GM19240 (cell line): ENCODE results near the gene PKP3.
"Not testable (repeated sequence)": the region's sequence is repeated elsewhere in the genome, so short reads cannot be mapped to it uniquely, and the experiment has no call there.

ENCODE experiments used
- DNase-seq: peaks from one replicate; pipeline ENCODE4 v3.0.0; 2011; ENCODE audit warnings: low spot score; ENCODE audit not compliant: insufficient read length

The PKP3 gene

GRCh38 chr11:409600-410483, 15.8 kb downstream of the PKP3 start:
- DNase-seq = no peak

GRCh38 chr11:410711-411110, 16.7 kb downstream of the PKP3 start:
- DNase-seq = not testable (repeated sequence)

- not testable (repeated sequence) for DNase-seq
Measured at GRCh38 chr11:411520-411919, 17.5 kb downstream of the PKP3 start.

GRCh38 chr11:412641-413119, 18.7 kb downstream of the PKP3 start:
- DNase-seq = no peak

GRCh38 chr11:413120-414081, 19.4 kb downstream of the PKP3 start:
- DNase-seq = no peak

GRCh38 chr11:414318-414857, 20.4 kb downstream of the PKP3 start:
- no peak for DNase-seq

GRCh38 chr11:415640-416041, 21.6 kb downstream of the PKP3 start:
- no peak for DNase-seq

- DNase-seq = no peak
Measured at GRCh38 chr11:416051-416756, 22.2 kb downstream of the PKP3 start.

GRCh38 chr11:416757-417621, 23.0 kb downstream of the PKP3 start:
- DNase-seq = no peak

- no peak for DNase-seq
Measured at GRCh38 chr11:417652-418342, 23.8 kb downstream of the PKP3 start.

- DNase-seq = no peak
Measured at GRCh38 chr11:418343-419247, 24.6 kb downstream of the PKP3 start.

- DNase-seq = no peak
Measured at GRCh38 chr11:419248-420005, 25.4 kb downstream of the PKP3 start.

GRCh38 chr11:420054-420910, 26.3 kb downstream of the PKP3 start:
- DNase-seq = no peak

- DNase-seq = no peak
Measured at GRCh38 chr11:420911-421321, 26.9 kb downstream of the PKP3 start.

GRCh38 chr11:422249-422656, 28.2 kb downstream of the PKP3 start:
- no peak for DNase-seq

GRCh38 chr11:424232-424631, 30.2 kb downstream of the PKP3 start:
- DNase-seq = no peak

- not testable (repeated sequence) for DNase-seq
Measured at GRCh38 chr11:424766-425165, 30.8 kb downstream of the PKP3 start.
